Brain microvascular endothelial cell (primary cell): ENCODE results near the gene ZBTB32.

ENCODE experiments used
- DNase-seq: peaks from one replicate; pipeline ENCODE4 v3.0.0-alpha.2; 2020
- H3K27ac ChIP-seq: fragments of 250-450 bp; sonication (Bioruptor Pico); 2 replicates; pipeline ENCODE4 v1.5.1; 2020; ENCODE audit warnings: mild to moderate bottlenecking, moderate library complexity
- H3K27me3 ChIP-seq: fragments of 250-450 bp; sonication (Bioruptor Pico); replicated peaks from 2 replicates; pipeline ENCODE4 v1.5.1; 2020; ENCODE audit warnings: mild to moderate bottlenecking
- H3K36me3 ChIP-seq: fragments of 250-450 bp; sonication (Bioruptor Pico); replicated peaks from 2 replicates; pipeline ENCODE4 v1.5.1; 2020; ENCODE audit warnings: mild to moderate bottlenecking
- H3K4me3 ChIP-seq: 2 replicates; pipeline ENCODE4 v1.5.1; 2011; ENCODE audit warnings: low read depth, mild to moderate bottlenecking, control low read depth, low read length, moderate library complexity
- in situ Hi-C: cut with HindIII; loops from 2 replicates; pipeline ENCODE4 v1.10.0; 2017; ENCODE audit warnings: low sequenced_read_pairs, low pct_ligation_motif_present
- TF ChIP-seq, protein P1 (sequence below): IDR thresholded peaks from 2 replicates; pipeline ENCODE4 v1.5.1; 2011; ENCODE audit warnings: low read depth, mild to moderate bottlenecking, moderate library complexity, low read length, control low read depth, inconsistent platforms; ENCODE audit errors: missing control alignments

The ZBTB32 gene

DNA sequence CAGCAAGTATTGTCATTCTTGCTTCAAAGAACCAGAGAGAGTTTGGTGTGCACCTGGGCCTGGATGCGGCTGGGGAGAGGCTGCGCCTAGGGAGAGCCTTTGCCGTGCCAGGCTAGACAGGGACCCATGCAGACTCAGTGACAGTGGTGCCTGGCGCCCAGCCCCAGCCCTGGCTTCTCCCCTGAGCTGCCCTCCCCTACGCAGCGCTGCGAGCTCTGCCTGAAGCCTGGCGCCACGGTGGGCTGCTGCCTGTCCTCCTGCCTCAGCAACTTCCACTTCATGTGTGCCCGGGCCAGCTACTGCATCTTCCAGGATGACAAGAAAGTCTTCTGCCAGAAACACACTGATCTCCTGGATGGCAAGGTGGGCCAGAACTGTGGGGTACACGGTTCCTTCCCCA lies 25.4 kb downstream of the ZBTB32 start:
- no peak for DNase-seq
- in situ Hi-C loops: no loop called here
- no peaks in the 10 kb centered on the region for H3K27me3 ChIP-seq
- no peak overlapping the region for H3K4me3 ChIP-seq
- no peak overlapping the region for H3K27ac ChIP-seq
- TF ChIP-seq, protein P1, sequence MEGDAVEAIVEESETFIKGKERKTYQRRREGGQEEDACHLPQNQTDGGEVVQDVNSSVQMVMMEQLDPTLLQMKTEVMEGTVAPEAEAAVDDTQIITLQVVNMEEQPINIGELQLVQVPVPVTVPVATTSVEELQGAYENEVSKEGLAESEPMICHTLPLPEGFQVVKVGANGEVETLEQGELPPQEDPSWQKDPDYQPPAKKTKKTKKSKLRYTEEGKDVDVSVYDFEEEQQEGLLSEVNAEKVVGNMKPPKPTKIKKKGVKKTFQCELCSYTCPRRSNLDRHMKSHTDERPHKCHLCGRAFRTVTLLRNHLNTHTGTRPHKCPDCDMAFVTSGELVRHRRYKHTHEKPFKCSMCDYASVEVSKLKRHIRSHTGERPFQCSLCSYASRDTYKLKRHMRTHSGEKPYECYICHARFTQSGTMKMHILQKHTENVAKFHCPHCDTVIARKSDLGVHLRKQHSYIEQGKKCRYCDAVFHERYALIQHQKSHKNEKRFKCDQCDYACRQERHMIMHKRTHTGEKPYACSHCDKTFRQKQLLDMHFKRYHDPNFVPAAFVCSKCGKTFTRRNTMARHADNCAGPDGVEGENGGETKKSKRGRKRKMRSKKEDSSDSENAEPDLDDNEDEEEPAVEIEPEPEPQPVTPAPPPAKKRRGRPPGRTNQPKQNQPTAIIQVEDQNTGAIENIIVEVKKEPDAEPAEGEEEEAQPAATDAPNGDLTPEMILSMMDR: no peak
- H3K36me3 ChIP-seq: peaks cover 87% of the 10 kb centered on the region

DNA sequence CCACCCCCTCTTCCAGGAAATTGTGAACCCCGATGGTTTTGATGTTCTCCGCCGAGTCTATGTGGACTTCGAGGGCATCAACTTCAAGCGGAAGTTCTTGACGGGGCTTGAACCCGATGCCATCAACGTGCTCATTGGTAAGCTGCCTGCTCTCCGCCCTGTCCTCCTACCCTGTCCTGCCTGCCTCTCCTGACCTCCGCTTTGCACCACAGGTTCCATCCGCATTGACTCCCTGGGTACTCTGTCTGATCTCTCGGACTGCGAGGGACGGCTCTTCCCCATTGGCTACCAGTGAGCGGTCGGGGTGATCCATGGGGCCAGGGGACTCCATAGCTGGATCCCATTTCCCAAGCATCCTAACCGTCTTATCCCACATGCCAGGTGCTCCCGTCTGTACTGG lies 26.0 kb downstream of the ZBTB32 start:
- Histone ChIP-seq H3K27ac (no peak overlapping the region), H3K36me3 (peaks cover 86% of the 10 kb centered on the region), H3K27me3 (no peaks in the 10 kb centered on the region), H3K4me3 (no peak overlapping the region)
- TF ChIP-seq, protein P1: no peak
- in situ Hi-C loops: no loop called here
- no peak for DNase-seq

DNA sequence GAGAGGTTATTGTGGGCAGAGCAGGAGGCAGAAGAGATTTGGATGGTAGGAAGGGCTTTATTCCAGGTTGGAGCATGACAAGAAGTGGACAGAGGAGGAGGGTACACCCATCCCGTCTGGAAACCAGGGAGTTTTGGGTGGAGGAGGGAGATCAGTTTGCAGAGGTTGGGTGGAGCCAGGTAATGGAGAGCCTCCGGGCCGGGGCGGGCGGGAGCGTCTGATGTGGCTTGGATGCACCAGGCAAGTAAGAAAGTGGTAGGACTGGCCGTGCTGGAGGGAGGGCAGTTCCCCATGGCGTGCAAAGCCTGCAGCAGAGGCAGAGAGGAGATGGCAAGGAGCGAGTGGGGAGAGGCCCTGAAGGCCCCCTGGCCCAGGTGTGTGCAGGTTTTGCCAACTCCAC lies 27.0 kb downstream of the ZBTB32 start:
- Histone ChIP-seq H3K4me3 (no peak overlapping the region), H3K27me3 (no peaks in the 10 kb centered on the region), H3K27ac (no peak overlapping the region), H3K36me3 (peaks cover 78% of the 10 kb centered on the region)
- TF ChIP-seq, protein P1: no peak
- DNase-seq: no peak
- in situ Hi-C loops: no loop called here

DNA sequence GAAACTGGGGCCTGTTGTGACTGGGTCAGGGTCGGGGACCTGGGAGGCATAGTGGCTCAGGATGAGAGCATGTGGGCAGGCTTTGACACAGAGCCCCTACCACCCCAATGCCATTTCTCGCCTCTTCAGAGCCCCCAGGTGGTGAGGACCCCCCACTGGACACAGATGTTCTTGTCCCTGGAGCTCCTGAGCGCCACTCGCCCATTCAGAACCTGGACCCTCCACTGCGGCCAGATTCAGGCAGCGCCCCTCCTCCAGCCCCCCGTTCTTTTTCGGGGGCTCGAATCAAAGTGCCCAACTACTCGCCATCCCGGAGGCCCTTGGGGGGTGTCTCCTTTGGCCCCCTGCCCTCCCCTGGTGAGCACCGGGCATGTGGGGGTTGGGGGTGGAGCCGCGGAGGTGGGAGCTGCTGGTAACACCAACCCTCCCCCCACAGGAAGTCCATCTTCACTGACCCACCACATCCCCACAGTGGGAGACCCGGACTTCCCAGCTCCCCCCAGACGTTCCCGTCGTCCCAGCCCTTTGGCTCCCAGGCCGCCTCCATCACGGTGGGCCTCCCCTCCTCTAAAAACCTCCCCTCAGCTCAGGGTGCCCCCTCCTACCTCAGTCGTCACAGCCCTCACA lies 27.5 kb downstream of the ZBTB32 start:
- H3K4me3 ChIP-seq: no peak overlapping the region
- no peak for DNase-seq
- in situ Hi-C loops: no loop called here
- no peak overlapping the region for H3K27ac ChIP-seq
- H3K27me3 ChIP-seq: no peaks in the 10 kb centered on the region
- TF ChIP-seq, protein P1: no peak
- H3K36me3 ChIP-seq: peaks cover 81% of the 10 kb centered on the region

DNA sequence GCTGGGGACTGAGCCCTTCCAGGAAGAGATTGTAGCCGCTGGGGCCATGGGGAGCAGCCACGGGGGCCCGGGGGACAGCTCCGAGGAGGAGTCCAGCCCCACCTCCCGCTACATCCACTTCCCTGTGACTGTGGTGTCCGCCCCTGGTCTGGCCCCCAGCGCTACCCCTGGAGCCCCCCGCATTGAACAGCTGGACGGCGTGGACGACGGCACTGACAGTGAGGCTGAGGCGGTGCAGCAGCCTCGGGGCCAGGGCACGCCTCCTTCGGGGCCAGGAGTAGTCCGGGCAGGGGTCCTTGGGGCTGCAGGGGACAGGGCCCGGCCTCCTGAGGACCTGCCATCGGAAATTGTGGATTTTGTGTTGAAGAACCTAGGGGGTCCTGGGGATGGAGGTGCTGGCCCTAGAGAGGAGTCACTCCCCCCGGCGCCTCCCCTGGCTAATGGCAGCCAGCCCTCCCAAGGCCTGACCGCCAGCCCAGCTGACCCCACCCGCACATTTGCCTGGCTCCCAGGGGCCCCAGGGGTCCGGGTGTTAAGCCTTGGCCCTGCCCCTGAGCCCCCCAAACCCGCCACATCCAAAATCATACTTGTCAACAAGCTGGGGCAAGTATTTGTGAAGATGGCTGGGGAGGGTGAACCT lies 28.3 kb downstream of the ZBTB32 start:
- Histone ChIP-seq H3K4me3 (no peak overlapping the region), H3K36me3 (peaks cover 78% of the 10 kb centered on the region), H3K27me3 (no peaks in the 10 kb centered on the region), H3K27ac (no peak overlapping the region)
- in situ Hi-C loops: no loop called here
- TF ChIP-seq, protein P1: no peak
- no peak for DNase-seq
